ENCODE results near the gene DIP2A.
"Not testable (repeated sequence)": the region's sequence is repeated elsewhere in the genome, so short reads cannot be mapped to it uniquely, and the experiment has no call there.

Gene DIP2A

DNA sequence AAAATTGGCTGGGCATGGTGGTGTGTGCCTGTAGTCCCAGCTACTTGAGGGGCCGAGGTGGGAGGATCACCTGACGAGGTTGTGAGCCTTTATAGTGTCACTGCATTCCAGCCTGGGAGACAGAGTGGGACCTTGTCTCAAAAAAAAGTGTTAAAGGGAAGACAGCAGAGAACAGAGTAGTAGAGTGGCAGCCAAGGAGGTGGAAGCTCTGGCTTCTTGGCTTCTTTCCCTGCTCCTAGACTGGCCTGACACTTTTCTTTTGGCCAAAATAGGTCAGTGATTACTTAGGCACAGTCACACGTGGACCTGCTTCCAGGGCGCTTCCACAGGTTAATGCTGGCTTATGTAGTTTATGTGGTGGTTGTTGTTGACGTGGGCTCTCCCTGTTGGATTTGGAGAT lies 3.2 kb downstream of the DIP2A start:
- in situ Hi-C loops (cut with HindIII; ENCODE audit: low pct_unique_long_range_greater_than_20kb, low sequenced_read_pairs), result no loop called here
- DNase-seq (ENCODE audit: low read depth in 1 of 2, low spot score in 1 of 2), result no peak
- TF ChIP-seq JUND (IDR thresholded peaks at IDR 0.05; ENCODE audit: low read depth), result no peak

DNA sequence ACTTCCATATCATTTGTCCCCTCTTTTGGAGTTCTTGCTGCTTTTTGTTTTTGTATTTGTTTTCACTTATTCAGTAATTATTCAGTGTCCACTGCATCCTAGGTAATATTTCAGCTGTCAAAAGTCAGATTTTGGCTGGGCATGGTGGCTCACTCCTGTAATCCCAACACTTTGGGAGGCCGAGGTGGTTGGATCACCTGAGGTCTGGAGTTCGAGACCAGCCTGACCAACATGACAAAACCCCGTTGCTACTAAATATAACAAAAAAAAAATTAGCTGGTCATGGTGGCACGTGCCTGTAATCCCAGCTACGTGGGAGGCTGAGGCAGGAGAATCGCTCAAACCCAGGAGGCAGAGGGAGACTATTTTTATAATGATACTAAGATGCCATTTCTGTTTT lies 6.5 kb downstream of the DIP2A start:
- in situ Hi-C loops (cut with HindIII; ENCODE audit: low pct_unique_long_range_greater_than_20kb, low sequenced_read_pairs); DNase-seq (ENCODE audit: low read depth in 1 of 2, low spot score in 1 of 2): not testable (repeated sequence)

DNA sequence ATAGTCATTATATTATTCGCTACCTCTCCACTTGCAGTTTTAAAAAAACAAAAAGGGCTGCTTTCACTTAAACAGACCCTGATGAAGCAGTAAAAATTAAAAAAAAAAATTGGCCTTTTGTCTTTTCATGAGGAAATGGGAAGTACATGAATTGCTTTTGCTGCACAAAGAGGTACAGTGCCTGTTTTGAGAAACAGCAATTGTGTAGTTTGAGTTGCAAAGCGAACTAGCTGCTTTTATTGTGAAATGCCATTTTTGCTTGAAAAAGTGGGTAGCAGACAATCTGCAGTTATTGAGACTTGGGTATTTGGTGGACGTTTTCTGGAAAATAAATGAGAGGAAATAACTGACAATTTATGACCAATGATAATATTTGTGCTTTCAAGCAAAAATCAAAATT lies 7.0 kb downstream of the DIP2A start:
- in situ Hi-C loops (cut with HindIII; ENCODE audit: low pct_unique_long_range_greater_than_20kb, low sequenced_read_pairs), result no loop called here
- TF ChIP-seq JUND (IDR thresholded peaks at IDR 0.05; ENCODE audit: low read depth), result no peak
- DNase-seq (ENCODE audit: low read depth in 1 of 2, low spot score in 1 of 2), result no peak

DNA sequence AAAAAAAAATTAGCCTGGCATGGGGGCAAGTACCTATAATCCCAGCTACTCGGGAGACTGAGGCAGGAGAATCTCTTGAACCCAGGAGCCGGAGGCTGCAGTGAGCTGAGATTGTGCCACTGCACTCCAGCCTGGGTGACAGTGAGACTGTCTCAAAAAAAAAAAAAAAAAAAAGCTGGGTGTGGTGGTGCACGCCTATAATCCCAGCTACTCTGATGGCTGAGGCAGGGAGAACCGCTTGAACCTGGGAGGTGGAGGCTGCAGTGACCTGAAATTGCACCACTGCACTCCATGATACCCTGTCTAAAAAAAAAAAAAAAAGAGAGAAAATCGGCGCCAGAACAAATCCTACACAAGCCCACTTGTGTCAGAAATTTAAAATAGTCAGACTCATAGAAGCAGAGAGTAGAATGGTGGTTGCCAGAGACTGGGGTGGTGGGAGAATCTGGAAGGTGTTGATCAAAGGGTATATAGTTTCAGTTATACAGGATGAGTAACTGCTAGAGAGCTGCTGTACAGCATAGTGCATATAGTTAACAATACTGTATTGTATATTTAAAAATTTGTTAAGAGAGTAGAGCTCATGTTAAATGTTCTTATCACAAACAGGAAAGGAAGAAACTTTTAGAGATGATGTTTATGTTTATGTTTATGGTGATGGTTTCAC lies 9.6 kb downstream of the DIP2A start:
- TF ChIP-seq JUND (IDR thresholded peaks at IDR 0.05; ENCODE audit: low read depth), result no peak
- DNase-seq (ENCODE audit: low read depth in 1 of 2, low spot score in 1 of 2), result no peak
- in situ Hi-C loops (cut with HindIII; ENCODE audit: low pct_unique_long_range_greater_than_20kb, low sequenced_read_pairs), result no loop called here

DNA sequence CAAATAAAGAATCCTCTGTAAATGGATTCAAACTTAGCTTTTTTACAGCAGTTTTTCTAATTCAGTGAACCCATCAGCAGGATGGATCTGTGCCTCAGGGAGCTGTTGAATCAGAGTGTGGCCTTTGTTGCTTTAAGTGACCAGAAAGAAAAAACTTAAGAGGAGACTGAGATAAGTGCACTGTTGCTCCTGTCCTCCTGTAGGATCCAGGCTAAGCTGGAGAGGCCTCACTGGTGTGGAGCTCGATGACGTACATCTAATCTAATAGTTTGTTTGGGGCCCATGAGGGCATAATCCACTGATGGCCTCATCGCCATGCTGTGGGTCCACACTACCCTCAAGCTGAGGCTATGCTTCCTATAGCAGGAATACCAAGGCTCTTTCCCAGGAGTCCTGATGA lies 10.6 kb downstream of the DIP2A start:
- DNase-seq (ENCODE audit: low read depth in 1 of 2, low spot score in 1 of 2), result no peak
- in situ Hi-C loops (cut with HindIII; ENCODE audit: low pct_unique_long_range_greater_than_20kb, low sequenced_read_pairs), result no loop called here
- TF ChIP-seq JUND (IDR thresholded peaks at IDR 0.05; ENCODE audit: low read depth), result no peak

DNA sequence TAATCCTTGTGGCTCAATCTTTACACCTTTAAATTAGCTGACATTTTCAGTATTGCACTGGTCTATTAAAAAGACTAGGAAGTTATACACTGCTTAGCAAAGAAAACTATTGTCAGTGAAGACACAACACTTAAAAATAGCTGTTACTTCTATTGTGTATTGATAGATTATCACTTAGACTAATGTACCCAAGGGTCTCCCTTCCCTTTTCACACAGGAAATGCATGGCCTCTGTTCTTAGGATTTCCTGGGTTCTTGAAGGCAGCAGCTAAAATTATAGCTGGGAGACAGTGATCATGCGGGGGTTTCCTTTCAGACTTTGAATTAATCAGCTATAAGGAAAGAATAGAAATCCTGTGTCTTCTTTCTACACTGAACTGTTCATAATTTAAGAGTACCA lies 12.8 kb downstream of the DIP2A start:
- no peak for TF ChIP-seq JUND (IDR thresholded peaks at IDR 0.05; ENCODE audit: low read depth)
- no peak for DNase-seq (ENCODE audit: low read depth in 1 of 2, low spot score in 1 of 2)
- in situ Hi-C loops (cut with HindIII; ENCODE audit: low pct_unique_long_range_greater_than_20kb, low sequenced_read_pairs), result no loop called here

DNA sequence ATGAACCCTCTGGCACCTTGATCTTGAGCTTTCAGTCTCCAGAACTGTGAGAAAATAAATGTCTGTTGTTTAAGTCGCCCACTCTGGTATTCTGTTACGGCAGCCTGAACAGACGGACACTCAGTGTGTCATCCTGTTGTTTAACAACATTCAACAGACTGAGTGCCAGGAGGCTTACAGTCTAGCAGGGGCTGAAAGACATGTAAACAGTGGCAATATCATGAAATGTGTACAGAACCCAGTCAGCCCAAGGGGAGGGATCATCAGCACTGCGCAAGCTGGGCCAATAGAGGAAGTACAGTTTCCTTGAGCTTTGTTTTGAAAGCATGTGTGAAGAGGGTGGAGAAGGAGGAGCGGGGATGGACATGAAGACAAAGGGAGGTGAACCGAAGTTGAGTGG lies 13.6 kb downstream of the DIP2A start:
- TF ChIP-seq JUND (IDR thresholded peaks at IDR 0.05; ENCODE audit: low read depth), result no peak
- DNase-seq (ENCODE audit: low read depth in 1 of 2, low spot score in 1 of 2), result no peak
- in situ Hi-C loops (cut with HindIII; ENCODE audit: low pct_unique_long_range_greater_than_20kb, low sequenced_read_pairs), result no loop called here

DNA sequence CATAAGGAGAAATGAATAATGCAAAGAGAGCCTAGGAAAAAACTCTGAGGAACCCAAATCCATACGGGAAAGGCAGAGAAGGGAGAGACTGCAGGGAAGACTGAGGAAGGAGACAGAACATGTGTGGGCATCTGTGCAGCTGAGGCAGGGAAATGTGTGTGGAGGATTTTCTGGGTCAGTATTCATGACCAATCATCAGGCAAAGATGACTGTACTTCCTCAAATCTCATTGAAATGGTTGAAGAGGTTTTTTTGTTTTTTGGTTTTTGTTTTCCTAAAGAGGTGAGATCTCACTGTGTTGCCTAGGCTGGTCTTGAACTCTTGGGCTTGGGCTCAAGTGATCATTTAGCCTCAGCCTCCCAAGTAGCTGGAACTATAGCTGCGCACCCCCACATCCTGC lies 15.7 kb downstream of the DIP2A start:
- no peak for DNase-seq (ENCODE audit: low read depth in 1 of 2, low spot score in 1 of 2)
- no peak for TF ChIP-seq JUND (IDR thresholded peaks at IDR 0.05; ENCODE audit: low read depth)
- in situ Hi-C loops (cut with HindIII; ENCODE audit: low pct_unique_long_range_greater_than_20kb, low sequenced_read_pairs), result no loop called here

DNA sequence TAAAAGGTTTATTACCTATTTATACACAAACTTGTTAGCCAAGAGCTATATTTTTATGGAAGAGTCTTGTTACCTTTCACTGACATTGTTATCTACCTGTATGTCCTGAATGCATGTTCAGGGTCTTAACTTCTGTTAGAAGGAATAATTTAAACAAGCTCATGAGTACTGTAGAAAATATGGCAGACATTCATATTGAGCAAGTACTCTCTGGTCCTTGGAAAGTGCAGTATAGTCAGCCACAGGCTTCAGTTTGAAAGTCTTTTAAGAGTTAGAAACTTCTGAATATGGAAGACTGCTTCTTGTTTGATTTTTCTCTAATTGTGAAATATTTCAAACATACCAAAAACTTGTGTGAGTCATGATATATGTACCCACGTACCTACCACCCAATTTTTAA lies 16.6 kb downstream of the DIP2A start:
- in situ Hi-C loops (cut with HindIII; ENCODE audit: low pct_unique_long_range_greater_than_20kb, low sequenced_read_pairs), result no loop called here
- no peak for TF ChIP-seq JUND (IDR thresholded peaks at IDR 0.05; ENCODE audit: low read depth)
- no peak for DNase-seq (ENCODE audit: low read depth in 1 of 2, low spot score in 1 of 2)

DNA sequence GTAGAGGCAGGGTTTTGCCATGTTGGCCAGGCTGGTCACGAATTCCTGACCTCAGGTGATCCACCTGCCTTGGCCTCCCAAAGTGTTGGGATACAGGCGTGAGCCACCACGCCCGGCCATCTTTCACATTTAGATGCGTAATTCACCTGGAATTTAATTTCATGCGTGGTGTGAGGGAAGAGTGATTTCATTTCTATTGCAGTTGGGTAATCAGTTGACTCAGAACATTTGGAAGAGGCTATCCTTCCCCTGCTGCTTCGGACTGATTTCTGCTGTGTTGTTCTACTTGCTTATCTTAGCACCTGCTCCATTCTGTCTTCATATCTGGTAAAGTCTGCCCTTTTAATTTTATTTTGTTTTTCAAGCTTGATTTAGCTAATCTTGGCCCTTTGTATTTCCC lies 19.1 kb downstream of the DIP2A start:
- no peak for TF ChIP-seq JUND (IDR thresholded peaks at IDR 0.05; ENCODE audit: low read depth)
- in situ Hi-C loops (cut with HindIII; ENCODE audit: low pct_unique_long_range_greater_than_20kb, low sequenced_read_pairs), result no loop called here
- DNase-seq (ENCODE audit: low read depth in 1 of 2, low spot score in 1 of 2), result no peak

DNA sequence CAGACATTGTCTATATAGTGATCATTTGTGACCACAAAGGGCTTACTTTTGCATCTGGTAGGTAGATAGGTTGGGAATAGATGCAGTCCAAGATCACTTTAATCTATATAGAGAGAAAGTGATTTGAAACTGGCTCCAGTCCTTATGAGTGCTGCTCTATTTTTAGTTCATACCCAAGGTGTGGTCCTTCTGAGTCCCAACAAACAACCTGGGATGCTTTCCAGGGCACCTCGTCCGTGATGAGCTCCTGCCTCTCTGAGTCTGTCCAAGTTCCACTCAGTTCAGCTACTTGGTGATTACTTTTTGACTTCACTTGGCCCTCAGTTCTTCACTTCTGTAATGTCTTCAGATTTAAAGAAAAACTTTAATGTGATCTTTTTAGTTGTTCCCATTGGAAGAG lies 20.2 kb downstream of the DIP2A start:
- TF ChIP-seq JUND (IDR thresholded peaks at IDR 0.05; ENCODE audit: low read depth), result no peak
- no peak for DNase-seq (ENCODE audit: low read depth in 1 of 2, low spot score in 1 of 2)
- in situ Hi-C loops (cut with HindIII; ENCODE audit: low pct_unique_long_range_greater_than_20kb, low sequenced_read_pairs), result no loop called here

DNA sequence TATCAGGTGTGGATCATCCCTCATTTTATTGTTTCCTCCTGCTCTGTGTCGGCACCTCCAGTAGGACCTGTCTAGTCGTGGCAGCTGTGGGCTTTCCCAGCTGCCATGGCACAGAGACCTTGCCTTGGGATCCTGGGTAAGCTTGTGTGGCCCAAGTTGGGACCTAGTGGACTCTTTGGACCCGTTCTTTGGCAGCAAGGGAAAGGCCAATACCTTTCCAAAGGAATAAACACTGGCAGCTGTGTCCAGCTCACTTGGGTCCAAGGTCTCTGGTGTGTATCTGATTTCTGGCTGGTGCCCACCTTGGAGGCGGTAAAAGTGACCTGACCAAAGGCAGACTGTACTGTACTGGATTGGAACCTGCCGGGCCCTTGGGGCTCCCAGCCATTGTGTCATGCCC lies 21.8 kb downstream of the DIP2A start:
- in situ Hi-C loops (cut with HindIII; ENCODE audit: low pct_unique_long_range_greater_than_20kb, low sequenced_read_pairs), result no loop called here
- DNase-seq (ENCODE audit: low read depth in 1 of 2, low spot score in 1 of 2), result no peak

DNA sequence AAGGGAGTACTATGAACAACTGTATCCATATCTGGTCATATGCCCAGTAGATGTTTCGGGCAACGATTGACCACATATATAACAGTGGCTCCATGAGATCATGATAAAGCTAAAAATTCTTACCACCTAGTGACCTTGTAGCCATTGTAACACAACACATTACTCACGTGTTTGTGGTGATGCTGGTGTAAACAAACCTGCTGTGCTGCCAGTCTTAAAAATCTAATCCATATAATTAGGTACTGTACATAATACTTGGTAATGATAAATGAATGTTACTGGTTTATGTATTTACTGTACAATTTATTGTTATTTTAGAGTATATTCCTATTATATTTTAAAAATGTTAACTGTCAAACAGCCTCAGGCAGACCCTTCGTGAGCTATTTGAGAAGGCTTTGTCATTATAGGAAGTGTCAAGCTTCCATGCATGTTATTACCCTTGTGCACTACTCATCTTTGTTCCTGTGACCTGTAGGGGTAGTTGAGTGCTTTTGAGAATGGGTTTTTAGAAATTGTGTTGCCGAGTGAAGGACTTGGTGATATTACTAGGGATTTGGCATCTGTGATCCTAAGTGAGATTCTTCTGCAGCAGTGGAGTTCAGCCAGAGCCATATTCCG lies 23.6 kb downstream of the DIP2A start:
- no peak for TF ChIP-seq JUND (IDR thresholded peaks at IDR 0.05; ENCODE audit: low read depth)
- in situ Hi-C loops (cut with HindIII; ENCODE audit: low pct_unique_long_range_greater_than_20kb, low sequenced_read_pairs), result no loop called here
- DNase-seq (ENCODE audit: low read depth in 1 of 2, low spot score in 1 of 2), result no peak

More for the DNA sequence above, 21.8 kb downstream of the DIP2A start:
- TF ChIP-seq JUND (IDR thresholded peaks at IDR 0.05; ENCODE audit: low read depth), result no peak

DNA sequence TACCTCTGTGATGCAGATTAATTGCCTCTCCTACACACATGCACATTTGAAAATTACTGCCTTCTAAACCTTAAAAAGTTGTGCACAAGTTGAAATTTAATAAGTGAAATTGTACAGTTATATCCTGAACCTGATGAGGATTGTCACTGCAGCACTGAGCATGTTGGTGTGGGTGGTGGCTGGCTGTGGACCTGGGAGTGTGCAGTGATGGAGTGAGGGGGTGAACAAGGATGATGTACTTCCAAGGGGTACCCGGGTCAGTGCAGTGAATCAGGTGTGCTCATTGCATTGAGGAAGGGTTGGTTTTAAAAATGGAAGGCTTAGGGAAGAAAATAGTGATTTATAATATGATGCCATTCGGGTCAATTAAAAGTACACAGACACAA lies 24.1 kb downstream of the DIP2A start:
- in situ Hi-C loops (cut with HindIII; ENCODE audit: low pct_unique_long_range_greater_than_20kb, low sequenced_read_pairs), result no loop called here
- TF ChIP-seq JUND (IDR thresholded peaks at IDR 0.05; ENCODE audit: low read depth), result no peak

More for the DNA sequence above, 24.1 kb downstream of the DIP2A start:
- no peak for DNase-seq (ENCODE audit: low read depth in 1 of 2, low spot score in 1 of 2)
